Ectodermal cell (in vitro differentiated cells): ENCODE data around the gene ATP13A3.

Experiments
- H3K27ac ChIP-seq: 2 replicates; pipeline ENCODE4 v1.7.0; 2013; ENCODE audit warnings: mild to moderate bottlenecking, low read depth, low read length; ENCODE audit not compliant: insufficient read depth, poor library complexity, severe bottlenecking
- H3K27me3 ChIP-seq: 2 replicates; pipeline ENCODE4 v1.7.0; 2013; ENCODE audit warnings: mild to moderate bottlenecking, low read length; ENCODE audit not compliant: insufficient read depth, control insufficient read depth, poor library complexity, severe bottlenecking
- H3K36me3 ChIP-seq: one replicate; pipeline ENCODE4 v1.7.0; 2013; ENCODE audit warnings: low read length; ENCODE audit not compliant: control insufficient read depth, insufficient read depth
- H3K4me1 ChIP-seq: one replicate; pipeline ENCODE4 v1.7.0; 2013; ENCODE audit warnings: low read length; ENCODE audit not compliant: control insufficient read depth, insufficient read depth
- H3K4me3 ChIP-seq: 2 replicates; pipeline ENCODE4 v1.7.0; 2013; ENCODE audit warnings: low read depth, low read length, control low read depth; ENCODE audit not compliant: insufficient read depth
- H3K9me3 ChIP-seq: 2 replicates; pipeline ENCODE4 v1.7.0; 2013; ENCODE audit warnings: mild to moderate bottlenecking, low read length, moderate library complexity; ENCODE audit not compliant: control insufficient read depth
- WGBS, 2 experiments: methylation state at CpG; one replicate each; pipeline ENCODE4 v1.1.7; 2013; ENCODE audit warnings: missing lambda C conversion rate in 2 of 2; 5-methylcytosine and 5-hydroxymethylcytosine counted together

The ATP13A3 gene

GRCh38 chr3:194446172-194446571, 40.6 kb downstream of the ATP13A3 start:
- Histone ChIP-seq H3K4me3 (no peak overlapping the region), H3K27ac (no peak overlapping the region), H3K27me3 (no peaks in the 10 kb centered on the region), H3K9me3 (no peaks in the 10 kb centered on the region), H3K4me1 (no peaks in the 10 kb centered on the region), H3K36me3 (peaks cover 28% of the 10 kb centered on the region)
- 96% methylated on average over 13 of the region's 13 CpGs for WGBS, 2 experiments

GRCh38 chr3:194443901-194444300, 42.9 kb downstream of the ATP13A3 start:
- 96 to 100% methylated on average over 2 of the region's 2 CpGs for WGBS, 2 experiments
- H3K36me3 ChIP-seq, result peaks cover 12% of the 10 kb centered on the region

GRCh38 chr3:194440756-194441155, 46.0 kb downstream of the ATP13A3 start:
- Histone ChIP-seq H3K27me3 (no peaks in the 10 kb centered on the region), H3K27ac (no peak overlapping the region), H3K4me1 (no peaks in the 10 kb centered on the region), H3K9me3 (no peaks in the 10 kb centered on the region), H3K36me3 (peaks cover 12% of the 10 kb centered on the region), H3K4me3 (no peak overlapping the region)
- 90 to 98% methylated on average over 2 of the region's 2 CpGs for WGBS, 2 experiments

More at GRCh38 chr3:194443901-194444300, 42.9 kb downstream of the ATP13A3 start:
- H3K9me3 ChIP-seq, result no peaks in the 10 kb centered on the region
- H3K4me1 ChIP-seq, result no peaks in the 10 kb centered on the region
- H3K27ac ChIP-seq, result no peak overlapping the region
- no peak overlapping the region for H3K4me3 ChIP-seq
- no peaks in the 10 kb centered on the region for H3K27me3 ChIP-seq

- H3K36me3 ChIP-seq, result peaks cover 13% of the 10 kb centered on the region
- H3K27me3 ChIP-seq, result no peaks in the 10 kb centered on the region
- H3K27ac ChIP-seq, result no peak overlapping the region
- 90 to 91% methylated on average over 6 of the region's 6 CpGs for WGBS, 2 experiments
- no peak overlapping the region for H3K4me3 ChIP-seq
- no peaks in the 10 kb centered on the region for H3K9me3 ChIP-seq
- H3K4me1 ChIP-seq, result no peaks in the 10 kb centered on the region
Measured at GRCh38 chr3:194439881-194440550, 46.8 kb downstream of the ATP13A3 start.

GRCh38 chr3:194434503-194434902, 52.3 kb downstream of the ATP13A3 start:
- peaks cover 39% of the 10 kb centered on the region for H3K36me3 ChIP-seq

GRCh38 chr3:194431554-194431953, 55.2 kb downstream of the ATP13A3 start:
- WGBS, 2 experiments, result 98 to 100% methylated on average over 5 of the region's 5 CpGs
- Histone ChIP-seq H3K36me3 (peaks cover 39% of the 10 kb centered on the region), H3K4me1 (no peaks in the 10 kb centered on the region), H3K27me3 (no peaks in the 10 kb centered on the region), H3K9me3 (no peaks in the 10 kb centered on the region), H3K27ac (no peak overlapping the region), H3K4me3 (no peak overlapping the region)

More at GRCh38 chr3:194434503-194434902, 52.3 kb downstream of the ATP13A3 start:
- Histone ChIP-seq H3K27me3 (no peaks in the 10 kb centered on the region), H3K27ac (no peak overlapping the region), H3K4me1 (no peaks in the 10 kb centered on the region), H3K4me3 (no peak overlapping the region), H3K9me3 (no peaks in the 10 kb centered on the region)
- 95 to 97% methylated on average over 3 of the region's 3 CpGs for WGBS, 2 experiments

GRCh38 chr3:194425399-194425798, 61.4 kb downstream of the ATP13A3 start:
- Histone ChIP-seq H3K27ac (no peak overlapping the region), H3K27me3 (no peaks in the 10 kb centered on the region), H3K9me3 (no peaks in the 10 kb centered on the region), H3K4me1 (no peaks in the 10 kb centered on the region), H3K36me3 (peaks cover 23% of the 10 kb centered on the region), H3K4me3 (no peak overlapping the region)
- WGBS, 2 experiments, result 93% methylated on average over 3 of the region's 4 CpGs

- no peak overlapping the region for H3K4me3 ChIP-seq
- no peaks in the 10 kb centered on the region for H3K4me1 ChIP-seq
- no peak overlapping the region for H3K27ac ChIP-seq
- H3K36me3 ChIP-seq, result peaks cover 23% of the 10 kb centered on the region
- H3K9me3 ChIP-seq, result no peaks in the 10 kb centered on the region
- WGBS, 2 experiments, result 93 to 97% methylated on average over 7 of the region's 7 CpGs
- no peaks in the 10 kb centered on the region for H3K27me3 ChIP-seq
Measured at GRCh38 chr3:194424953-194425352, 61.8 kb downstream of the ATP13A3 start.

- no peak overlapping the region for H3K4me3 ChIP-seq
- no peaks in the 10 kb centered on the region for H3K9me3 ChIP-seq
- 100% methylated on average over 1 of the region's 1 CpG for WGBS, 2 experiments
- H3K36me3 ChIP-seq, result peaks cover 20% of the 10 kb centered on the region
- H3K27me3 ChIP-seq, result no peaks in the 10 kb centered on the region
- H3K4me1 ChIP-seq, result no peaks in the 10 kb centered on the region
- no peak overlapping the region for H3K27ac ChIP-seq
Measured at GRCh38 chr3:194424373-194424772, 62.4 kb downstream of the ATP13A3 start.

- Histone ChIP-seq H3K4me1 (no peaks in the 10 kb centered on the region), H3K27ac (no peak overlapping the region), H3K27me3 (no peaks in the 10 kb centered on the region), H3K9me3 (no peaks in the 10 kb centered on the region), H3K4me3 (no peak overlapping the region), H3K36me3 (peaks cover 20% of the 10 kb centered on the region)
- 99 to 100% methylated on average over 1 to 2 of the region's 3 CpGs for WGBS, 2 experiments
Measured at GRCh38 chr3:194423317-194423716, 63.5 kb downstream of the ATP13A3 start.
